Smooth muscle cell (in vitro differentiated cells): ENCODE results near the gene LELP1. TPM values are rescaled to one million over a fixed set of nuclear protein-coding genes. Genes with fewer than 3 reads are reported as not detected.

Experiments used
- DNase-seq: peaks from one replicate; lab custom pipeline; 2025; ENCODE audit not compliant: unreplicated experiment; lab: John Stamatoyannopoulos, UW
- H2AFZ ChIP-seq: fragments of 200-600 bp; sonication (generic); 2 replicates; pipeline ENCODE4 v1.6.0; 2016; ENCODE audit warnings: antibody characterized with exemption, low read depth, mild to moderate bottlenecking
- H3F3A ChIP-seq: fragments of 200-600 bp; sonication (generic); 2 replicates; pipeline ENCODE4 v1.6.0; 2017; ENCODE audit warnings: antibody characterized with exemption, low read depth
- H3K27ac ChIP-seq: fragments of 200-600 bp; sonication (generic); 2 replicates; pipeline ENCODE4 v1.5.1; 2016; ENCODE audit warnings: low read depth, mild to moderate bottlenecking
- H3K27me3 ChIP-seq: fragments of 200-600 bp; sonication (generic); 2 replicates; pipeline ENCODE4 v1.6.1; 2016; ENCODE audit warnings: low read depth, mild to moderate bottlenecking
- H3K36me3 ChIP-seq: fragments of 200-600 bp; sonication (generic); 2 replicates; pipeline ENCODE4 v1.5.1; 2016; ENCODE audit warnings: low read depth
- H3K4me1 ChIP-seq: fragments of 200-600 bp; sonication (generic); 2 replicates; pipeline ENCODE4 v1.5.1; 2016; ENCODE audit warnings: low read depth
- H3K4me2 ChIP-seq: fragments of 200-600 bp; sonication (generic); 2 replicates; pipeline ENCODE4 v1.6.0; 2016; ENCODE audit warnings: mild to moderate bottlenecking
- H3K4me3 ChIP-seq: fragments of 200-600 bp; sonication (generic); 2 replicates; pipeline ENCODE4 v1.5.1; 2016; ENCODE audit warnings: mild to moderate bottlenecking
- H3K79me2 ChIP-seq: fragments of 200-600 bp; sonication (generic); 2 replicates; pipeline ENCODE4 v1.6.0; 2016; ENCODE audit warnings: low read depth, mild to moderate bottlenecking
- H3K9ac ChIP-seq: fragments of 200-600 bp; sonication (generic); 2 replicates; pipeline ENCODE4 v1.6.0; 2016; ENCODE audit warnings: low read depth
- H3K9me3 ChIP-seq: fragments of 200-600 bp; sonication (generic); replicated peaks from 2 replicates; pipeline ENCODE4 v1.5.1; 2016; ENCODE audit warnings: low read depth
- H4K20me1 ChIP-seq: fragments of 200-600 bp; sonication (generic); 2 replicates; pipeline ENCODE4 v1.6.0; 2016; ENCODE audit warnings: low read depth
- CTCF ChIP-seq: fragments of 200-600 bp; sonication (generic); IDR thresholded peaks from 2 replicates; pipeline ENCODE4 v1.5.1; 2017; ENCODE audit warnings: borderline replicate concordance, mild to moderate bottlenecking, antibody characterized with exemption; ENCODE audit not compliant: insufficient read depth, poor library complexity, severe bottlenecking
- WGBS: methylation state at CpG from one replicate; pipeline ENCODE4 v1.1.7; 2016; ENCODE audit warnings: low lambda C conversion rate; 5-methylcytosine and 5-hydroxymethylcytosine counted together
- polyA plus RNA-seq: library from polyadenylated mRNA; unstranded; fragments of >200 nt; fragmentation: Nextera tagmentation; extraction: Ambion mirVana; gene quantifications from 2 replicates; pipeline ENCODE4 v1.2.1, GENCODE V29; 2016
- total RNA-seq: library from RNA; depleted of rRNA; stranded (reverse); fragments of >200 nt; gene quantifications from 2 replicates; pipeline ENCODE4 v1.2.3, GENCODE V29; 2014

LELP1 gene
- total RNA-seq (not detected in 2 replicates), polyA plus RNA-seq (not detected in 2 replicates)

GRCh38 chr1:153203130-153203529, at the start of gene LELP1:
Gene LELP1, plus strand, starts transcription at chr1:153203430. Its CDS starts 1,278 bp downstream, at chr1:153204708.
- Histone ChIP-seq H3K36me3 (no peaks in the 10 kb centered on the region), H4K20me1 (no peaks in the 10 kb centered on the region), H3K27me3 (no peaks in the 10 kb centered on the region), H3F3A (no peaks in the 10 kb centered on the region), H2AFZ (no peak within 1 kb of the TSS), H3K9me3 (no peaks in the 10 kb centered on the region), H3K9ac (no peak within 1 kb of the TSS), H3K4me3 (no peak within 1 kb of the TSS), H3K79me2 (no peaks in the 10 kb centered on the region), H3K4me1 (no peaks in the 10 kb centered on the region), H3K4me2 (no peak within 1 kb of the TSS), H3K27ac (no peak within 1 kb of the TSS)
- DNase-seq: no peak
- no peak for TF ChIP-seq CTCF
- WGBS: 58% methylated on average over 1 of the region's 1 CpG

GRCh38 chr1:153155541-153155940, 47.7 kb upstream of the LELP1 start:
- WGBS: 78% methylated on average over 2 of the region's 2 CpGs
- no peak for TF ChIP-seq CTCF

GRCh38 chr1:153168686-153169085, 34.5 kb upstream of the LELP1 start:
- Histone ChIP-seq H3K9me3 (no peaks in the 10 kb centered on the region), H3K36me3 (no peaks in the 10 kb centered on the region), H3K79me2 (no peaks in the 10 kb centered on the region), H3F3A (no peaks in the 10 kb centered on the region), H3K9ac (no peak overlapping the region), H3K27ac (no peak overlapping the region), H2AFZ (no peak overlapping the region), H3K27me3 (no peaks in the 10 kb centered on the region), H4K20me1 (no peaks in the 10 kb centered on the region), H3K4me1 (no peaks in the 10 kb centered on the region), H3K4me3 (no peak overlapping the region), H3K4me2 (no peak overlapping the region)
- WGBS: 58% methylated on average over 2 of the region's 2 CpGs
- TF ChIP-seq CTCF: no peak
- no peak for DNase-seq

More at GRCh38 chr1:153155541-153155940, 47.7 kb upstream of the LELP1 start:
- Histone ChIP-seq H4K20me1 (no peaks in the 10 kb centered on the region), H3K9me3 (no peaks in the 10 kb centered on the region), H3K9ac (no peak overlapping the region), H3K79me2 (no peaks in the 10 kb centered on the region), H3K4me2 (no peak overlapping the region), H3K36me3 (no peaks in the 10 kb centered on the region), H3K27me3 (no peaks in the 10 kb centered on the region), H3K4me1 (no peaks in the 10 kb centered on the region), H3F3A (no peaks in the 10 kb centered on the region), H2AFZ (no peak overlapping the region), H3K27ac (no peak overlapping the region), H3K4me3 (no peak overlapping the region)
- DNase-seq: no peak

GRCh38 chr1:153174624-153175023, 28.6 kb upstream of the LELP1 start:
- Histone ChIP-seq H3K4me1 (no peaks in the 10 kb centered on the region), H3K4me3 (no peak overlapping the region), H3F3A (no peaks in the 10 kb centered on the region), H2AFZ (no peak overlapping the region), H3K79me2 (no peaks in the 10 kb centered on the region), H3K27ac (peak overlapping the region; percentile 11), H3K36me3 (no peaks in the 10 kb centered on the region), H3K9ac (no peak overlapping the region), H3K27me3 (no peaks in the 10 kb centered on the region), H4K20me1 (no peaks in the 10 kb centered on the region), H3K4me2 (no peak overlapping the region), H3K9me3 (no peaks in the 10 kb centered on the region)
- TF ChIP-seq CTCF: no peak
- DNase-seq: no peak
